Measurements from ENCODE around the gene POLR3H. TPM values are rescaled to one million over a fixed set of nuclear protein-coding genes. Genes with fewer than 3 reads are reported as not detected.

The POLR3H gene
- total RNA-seq, 4 donors from 2014 or later, result 20.9 to 28.2 (median 23.0) TPM

- no peak for DNase-seq (ENCODE audit: extremely low spot score)
- Histone ChIP-seq H3K27ac (replicated peaks in 1 of 4) (no peak overlapping the region), H3K9me3 (no peaks in the 10 kb centered on the region), H3K4me1 (peaks cover 14 to 28% (median 25%) of the 10 kb centered on the region in 4 donors), H3K4me3 (no peak overlapping the region), H3K27me3 (no peaks in the 10 kb centered on the region), H3K36me3 (peaks cover 19 to 45% (median 32%) of the 10 kb centered on the region in 4 donors)
- TF ChIP-seq, protein P1, sequence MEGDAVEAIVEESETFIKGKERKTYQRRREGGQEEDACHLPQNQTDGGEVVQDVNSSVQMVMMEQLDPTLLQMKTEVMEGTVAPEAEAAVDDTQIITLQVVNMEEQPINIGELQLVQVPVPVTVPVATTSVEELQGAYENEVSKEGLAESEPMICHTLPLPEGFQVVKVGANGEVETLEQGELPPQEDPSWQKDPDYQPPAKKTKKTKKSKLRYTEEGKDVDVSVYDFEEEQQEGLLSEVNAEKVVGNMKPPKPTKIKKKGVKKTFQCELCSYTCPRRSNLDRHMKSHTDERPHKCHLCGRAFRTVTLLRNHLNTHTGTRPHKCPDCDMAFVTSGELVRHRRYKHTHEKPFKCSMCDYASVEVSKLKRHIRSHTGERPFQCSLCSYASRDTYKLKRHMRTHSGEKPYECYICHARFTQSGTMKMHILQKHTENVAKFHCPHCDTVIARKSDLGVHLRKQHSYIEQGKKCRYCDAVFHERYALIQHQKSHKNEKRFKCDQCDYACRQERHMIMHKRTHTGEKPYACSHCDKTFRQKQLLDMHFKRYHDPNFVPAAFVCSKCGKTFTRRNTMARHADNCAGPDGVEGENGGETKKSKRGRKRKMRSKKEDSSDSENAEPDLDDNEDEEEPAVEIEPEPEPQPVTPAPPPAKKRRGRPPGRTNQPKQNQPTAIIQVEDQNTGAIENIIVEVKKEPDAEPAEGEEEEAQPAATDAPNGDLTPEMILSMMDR (IDR thresholded peaks at IDR 0.05), result no peak
- TF ChIP-seq EP300 (IDR thresholded peaks at IDR 0.05), result no peak
- no peak for TF ChIP-seq POLR2AphosphoS5 (IDR thresholded peaks at IDR 0.05)
- no peak for TF ChIP-seq POLR2A (IDR thresholded peaks at IDR 0.05; ENCODE audit: low read depth)
- 95% methylated on average over 7 of the region's 7 CpGs for WGBS
- intact Hi-C loops (cut with DNase I), result loop anchor here (5.0 kb wide), 1 partner anchor 39 kb away; no protein-coding TSS in a partner anchor
These were observed 41.6 kb upstream of the POLR3H start for GRCh38 chr22:41585898-41586297.

- no peak overlapping the region for H3K4me3 ChIP-seq
- 87% methylated on average over 6 of the region's 6 CpGs for WGBS
- H3K9me3 ChIP-seq, result no peaks in the 10 kb centered on the region
- intact Hi-C loops (cut with DNase I), result loop anchor here (5.0 kb wide), 1 partner anchor 38 kb away; no protein-coding TSS in a partner anchor
- H3K27ac ChIP-seq (replicated peaks in 1 of 4), result no peak overlapping the region
- peaks cover 22 to 54% (median 37%) of the 10 kb centered on the region in 4 donors for H3K36me3 ChIP-seq
- TF ChIP-seq POLR2A (IDR thresholded peaks at IDR 0.05; ENCODE audit: low read depth) (no peak), EP300 (IDR thresholded peaks at IDR 0.05) (no peak), POLR2AphosphoS5 (IDR thresholded peaks at IDR 0.05) (no peak)
- TF ChIP-seq, protein P1 (IDR thresholded peaks at IDR 0.05), result no peak
- no peak for DNase-seq (ENCODE audit: extremely low spot score)
- H3K27me3 ChIP-seq, result no peaks in the 10 kb centered on the region
- H3K4me1 ChIP-seq, result peaks cover 14 to 22% (median 20%) of the 10 kb centered on the region in 4 donors
These were observed 40.6 kb upstream of the POLR3H start for GRCh38 chr22:41584881-41585280.

- peaks cover 22 to 76% (median 57%) of the 10 kb centered on the region in 4 donors for H3K36me3 ChIP-seq
- no peaks in the 10 kb centered on the region for H3K9me3 ChIP-seq
- H3K27ac ChIP-seq (replicated peaks in 1 of 4), result no peak overlapping the region
- peaks cover 0 to 5% (median 3%) of the 10 kb centered on the region in 4 donors for H3K4me1 ChIP-seq
- TF ChIP-seq EP300 (IDR thresholded peaks at IDR 0.05) (no peak), POLR2AphosphoS5 (IDR thresholded peaks at IDR 0.05) (no peak), POLR2A (IDR thresholded peaks at IDR 0.05; ENCODE audit: low read depth) (no peak)
- TF ChIP-seq, protein P1 (IDR thresholded peaks at IDR 0.05), result no peak
- no peaks in the 10 kb centered on the region for H3K27me3 ChIP-seq
- no peak for DNase-seq (ENCODE audit: extremely low spot score)
- intact Hi-C loops (cut with DNase I), result no loop called here
- no peak overlapping the region for H3K4me3 ChIP-seq
- 77% methylated on average over 8 of the region's 8 CpGs for WGBS
These were observed 38.4 kb upstream of the POLR3H start for GRCh38 chr22:41582694-41583093.

- 97% methylated on average over 6 of the region's 6 CpGs for WGBS
- peaks cover 22 to 96% (median 72%) of the 10 kb centered on the region in 4 donors for H3K36me3 ChIP-seq
- intact Hi-C loops (cut with DNase I), result no loop called here
These were observed 35.7 kb upstream of the POLR3H start for GRCh38 chr22:41579997-41580355.

More at GRCh38 chr22:41579997-41580355, 35.7 kb upstream of the POLR3H start:
- H3K4me3 ChIP-seq, result no peak overlapping the region
- no peak overlapping the region for H3K27ac ChIP-seq (replicated peaks in 1 of 4)
- no peaks in the 10 kb centered on the region for H3K27me3 ChIP-seq
- peaks cover 4 to 10% (median 7%) of the 10 kb centered on the region in 4 donors for H3K4me1 ChIP-seq
- DNase-seq (ENCODE audit: extremely low spot score), result no peak
- TF ChIP-seq, protein P1 (IDR thresholded peaks at IDR 0.05), result no peak
- no peak for TF ChIP-seq EP300 (IDR thresholded peaks at IDR 0.05)
- no peak for TF ChIP-seq POLR2AphosphoS5 (IDR thresholded peaks at IDR 0.05)
- TF ChIP-seq POLR2A (IDR thresholded peaks at IDR 0.05; ENCODE audit: low read depth), result no peak
- H3K9me3 ChIP-seq, result no peaks in the 10 kb centered on the region
